ENCODE results near the gene IFT81.

IFT81 gene

GRCh38 chr12:110124269-110124995 is at the start of gene IFT81:
TSS of gene IFT81 (plus strand) at chr12:110124357. CDS start at chr12:110127381, 3,024 bp downstream.
- Histone ChIP-seq H3K4me3 (ENCODE audit: low read depth, low read length) (peak within 1 kb of the TSS; percentile 89), H3K27ac (ENCODE audit: extremely low read depth, low read depth, low read length) (peak within 1 kb of the TSS; percentile 81), H3K9me3 (ENCODE audit: control insufficient read depth, insufficient read depth, low read depth, low read length) (no peaks in the 10 kb centered on the region), H3K4me1 (ENCODE audit: control insufficient read depth, insufficient read depth, low read length) (no peaks in the 10 kb centered on the region), H3K36me3 (ENCODE audit: control insufficient read depth in 2 of 2, insufficient read depth in 1 of 2, low read length in 2 of 2) (peaks cover 9 to 21% of the 10 kb centered on the region in 2 experiments; a peak in 2 of 3 replicates)
- POLR2A ChIA-PET: interaction anchor here (0.7 to 1.0 kb wide), 4 partner anchors 9 to 344 kb away, joined by 3 to 5 read pairs (median 4); partner anchors contain the start of genes FAM216A and GPN3
- CTCF ChIA-PET: interaction anchor here (0.7 to 1.1 kb wide), 4 partner anchors 20 to 142 kb away, joined by 3 read pairs; no protein-coding TSS in a partner anchor
- TF ChIP-seq ZNF394 (tag by site-specific recombination; IDR thresholded peaks at IDR 0.05; ENCODE audit: borderline replicate concordance): peak; percentile 46; the same call in 1 of the 2 replicates
- TF ChIP-seq SP2 (tag by site-specific recombination; IDR thresholded peaks at IDR 0.05): peak; percentile 45
- TF ChIP-seq ZFP3 (tag by site-specific recombination; IDR thresholded peaks at IDR 0.05; ENCODE audit: low read depth): no peak
- TF ChIP-seq ZNF16 (tag by site-specific recombination; IDR thresholded peaks at IDR 0.05; ENCODE audit: low read depth): peak; percentile 21; the same call in 1 of the 2 replicates
- TF ChIP-seq KLF17 (tag by site-specific recombination; IDR thresholded peaks at IDR 0.05): no peak; the same call in 1 of the 2 replicates
- TF ChIP-seq ZNF777 (tag by site-specific recombination; IDR thresholded peaks at IDR 0.05; ENCODE audit: borderline replicate concordance): peak; percentile 97
- TF ChIP-seq, protein P1, sequence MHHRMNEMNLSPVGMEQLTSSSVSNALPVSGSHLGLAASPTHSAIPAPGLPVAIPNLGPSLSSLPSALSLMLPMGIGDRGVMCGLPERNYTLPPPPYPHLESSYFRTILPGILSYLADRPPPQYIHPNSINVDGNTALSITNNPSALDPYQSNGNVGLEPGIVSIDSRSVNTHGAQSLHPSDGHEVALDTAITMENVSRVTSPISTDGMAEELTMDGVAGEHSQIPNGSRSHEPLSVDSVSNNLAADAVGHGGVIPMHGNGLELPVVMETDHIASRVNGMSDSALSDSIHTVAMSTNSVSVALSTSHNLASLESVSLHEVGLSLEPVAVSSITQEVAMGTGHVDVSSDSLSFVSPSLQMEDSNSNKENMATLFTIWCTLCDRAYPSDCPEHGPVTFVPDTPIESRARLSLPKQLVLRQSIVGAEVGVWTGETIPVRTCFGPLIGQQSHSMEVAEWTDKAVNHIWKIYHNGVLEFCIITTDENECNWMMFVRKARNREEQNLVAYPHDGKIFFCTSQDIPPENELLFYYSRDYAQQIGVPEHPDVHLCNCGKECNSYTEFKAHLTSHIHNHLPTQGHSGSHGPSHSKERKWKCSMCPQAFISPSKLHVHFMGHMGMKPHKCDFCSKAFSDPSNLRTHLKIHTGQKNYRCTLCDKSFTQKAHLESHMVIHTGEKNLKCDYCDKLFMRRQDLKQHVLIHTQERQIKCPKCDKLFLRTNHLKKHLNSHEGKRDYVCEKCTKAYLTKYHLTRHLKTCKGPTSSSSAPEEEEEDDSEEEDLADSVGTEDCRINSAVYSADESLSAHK (tag by site-specific recombination; IDR thresholded peaks at IDR 0.05): peak; percentile 32; the same call in 1 of the 2 replicates
- TF ChIP-seq OSR2 (tag by site-specific recombination; IDR thresholded peaks at IDR 0.05): 0 out of 2 replicates have a peak, but pooled peaks have one; percentile 25
- TF ChIP-seq ZNF398 (tag by site-specific recombination; IDR thresholded peaks at IDR 0.05): peak; percentile 41; the same call in 1 of the 2 replicates
- TF ChIP-seq ZNF610 (tag by site-specific recombination; IDR thresholded peaks at IDR 0.05; ENCODE audit: borderline replicate concordance): peak; percentile 82; the same call in 1 of the 2 replicates
- peak; percentile 72 for TF ChIP-seq ZNF600 (tag by site-specific recombination; IDR thresholded peaks at IDR 0.05)
- TF ChIP-seq KLF16 (tag by site-specific recombination; IDR thresholded peaks at IDR 0.05): 0 out of 2 replicates have a peak, but pooled peaks have one; percentile 30
- TF ChIP-seq REST (tag by site-specific recombination; IDR thresholded peaks at IDR 0.05): no peak
- TF ChIP-seq, protein P2, sequence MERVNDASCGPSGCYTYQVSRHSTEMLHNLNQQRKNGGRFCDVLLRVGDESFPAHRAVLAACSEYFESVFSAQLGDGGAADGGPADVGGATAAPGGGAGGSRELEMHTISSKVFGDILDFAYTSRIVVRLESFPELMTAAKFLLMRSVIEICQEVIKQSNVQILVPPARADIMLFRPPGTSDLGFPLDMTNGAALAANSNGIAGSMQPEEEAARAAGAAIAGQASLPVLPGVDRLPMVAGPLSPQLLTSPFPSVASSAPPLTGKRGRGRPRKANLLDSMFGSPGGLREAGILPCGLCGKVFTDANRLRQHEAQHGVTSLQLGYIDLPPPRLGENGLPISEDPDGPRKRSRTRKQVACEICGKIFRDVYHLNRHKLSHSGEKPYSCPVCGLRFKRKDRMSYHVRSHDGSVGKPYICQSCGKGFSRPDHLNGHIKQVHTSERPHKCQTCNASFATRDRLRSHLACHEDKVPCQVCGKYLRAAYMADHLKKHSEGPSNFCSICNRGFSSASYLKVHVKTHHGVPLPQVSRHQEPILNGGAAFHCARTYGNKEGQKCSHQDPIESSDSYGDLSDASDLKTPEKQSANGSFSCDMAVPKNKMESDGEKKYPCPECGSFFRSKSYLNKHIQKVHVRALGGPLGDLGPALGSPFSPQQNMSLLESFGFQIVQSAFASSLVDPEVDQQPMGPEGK (tag by site-specific recombination; IDR thresholded peaks at IDR 0.05): peak; percentile 92
- TF ChIP-seq ZNF324 (tag by site-specific recombination; IDR thresholded peaks at IDR 0.05): peak; percentile 43; the same call in 1 of the 2 replicates
- peak; percentile 93 for TF ChIP-seq ZBTB11 (tag by site-specific recombination; conservative IDR thresholded peaks at IDR 0.05; ENCODE audit: low read depth)
- no peak for TF ChIP-seq ZNF433 (tag by site-specific recombination; IDR thresholded peaks at IDR 0.05; ENCODE audit: low read depth)
- TF ChIP-seq, protein P3, sequence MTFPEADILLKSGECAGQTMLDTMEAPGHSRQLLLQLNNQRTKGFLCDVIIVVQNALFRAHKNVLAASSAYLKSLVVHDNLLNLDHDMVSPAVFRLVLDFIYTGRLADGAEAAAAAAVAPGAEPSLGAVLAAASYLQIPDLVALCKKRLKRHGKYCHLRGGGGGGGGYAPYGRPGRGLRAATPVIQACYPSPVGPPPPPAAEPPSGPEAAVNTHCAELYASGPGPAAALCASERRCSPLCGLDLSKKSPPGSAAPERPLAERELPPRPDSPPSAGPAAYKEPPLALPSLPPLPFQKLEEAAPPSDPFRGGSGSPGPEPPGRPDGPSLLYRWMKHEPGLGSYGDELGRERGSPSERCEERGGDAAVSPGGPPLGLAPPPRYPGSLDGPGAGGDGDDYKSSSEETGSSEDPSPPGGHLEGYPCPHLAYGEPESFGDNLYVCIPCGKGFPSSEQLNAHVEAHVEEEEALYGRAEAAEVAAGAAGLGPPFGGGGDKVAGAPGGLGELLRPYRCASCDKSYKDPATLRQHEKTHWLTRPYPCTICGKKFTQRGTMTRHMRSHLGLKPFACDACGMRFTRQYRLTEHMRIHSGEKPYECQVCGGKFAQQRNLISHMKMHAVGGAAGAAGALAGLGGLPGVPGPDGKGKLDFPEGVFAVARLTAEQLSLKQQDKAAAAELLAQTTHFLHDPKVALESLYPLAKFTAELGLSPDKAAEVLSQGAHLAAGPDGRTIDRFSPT (tag by site-specific recombination; IDR thresholded peaks at IDR 0.05): 0 out of 2 replicates have a peak, but pooled peaks have one; percentile 28
